H1 (cell line): Measurements from ENCODE around the gene MYORG. TPM values are rescaled to one million over a fixed set of nuclear protein-coding genes. Genes with fewer than 3 reads are reported as not detected.

Experiments
- BRCA1 ChIP-seq: IDR thresholded peaks from 2 replicates; pipeline ENCODE4 v1.6.1; 2012; ENCODE audit warnings: low read depth, low read length, improper control_type of control experiment
- CHD7 ChIP-seq: fragments of 300-600 bp; sonication (generic); IDR thresholded peaks from 2 replicates; pipeline ENCODE4 v1.7.1; 2012; ENCODE audit warnings: low read length, moderate library complexity, mild to moderate bottlenecking, inconsistent platforms; ENCODE audit not compliant: insufficient replicate concordance
- CTCF ChIP-seq, 3 experiments: IDR thresholded peaks; 1 replicate in 2 of 3; 2 replicates in 1 of 3; pipeline versions ENCODE4 v1.5.1 to v1.6.1; 2011; ENCODE audit warnings: low read length in 3 of 3, mild to moderate bottlenecking in 3 of 3, inconsistent platforms in 2 of 3, low read depth in 1 of 3, moderate library complexity in 1 of 3; ENCODE audit not compliant: insufficient read depth in 1 of 3; ENCODE audit errors: control extremely low read depth in 1 of 3
- MAX ChIP-seq: IDR thresholded peaks from 2 replicates; pipeline ENCODE4 v1.6.1; 2012; ENCODE audit warnings: inconsistent platforms
- polyA plus RNA-seq, 7 experiments: library from polyadenylated mRNA; depleted of rRNA in 3 of 7; stranded (reverse) in 5 of 7; unstranded in 2 of 7; fragments of >200 nt in 5 of 7; fragments of 200-250 nt in 2 of 7; gene quantifications; 1 replicate in 5 of 7; 2 replicates in 1 of 7; 4 replicates in 1 of 7; pipeline versions ENCODE4 v1.2.1 to v1.2.3, GENCODE V29; 2011 to 2013; ENCODE audit warnings: missing spikeins in 2 of 7, mixed read lengths in 2 of 7
- total RNA-seq: library from RNA; stranded (reverse); fragmentation: NEBNext Ultra II Directional; extraction: Animal tissue kit (Norgen Biotek cat#: 25700); gene quantifications from 2 replicates; pipeline ENCODE4 v1.2.1, GENCODE V29; 2021

MYORG gene
- total and polyA plus RNA-seq, 2 of the 8 experiments (the other 6 are each of a cell fraction or from before 2014, with no cell fraction given), result 1.2 to 5.9 TPM

- TF ChIP-seq CHD7 (no peak), BRCA1 (no peak), CTCF (IDR thresholded peaks at IDR 0.05; ENCODE audit: control extremely low read depth in 1 of 3, insufficient read depth in 1 of 3, low read depth in 1 of 3, low read length in 3 of 3) (no peak), MAX (no peak)
These were observed 5.4 kb upstream of the MYORG start (continued) for GRCh38 chr9:34382054-34382453.
